ENCODE data around the gene APH1A. TPM values are rescaled to one million over a fixed set of nuclear protein-coding genes. Genes with fewer than 3 reads are reported as not detected.

Gene APH1A
- total and polyA plus RNA-seq, 2 experiments from 2014 or later = 29.5 to 78.6 TPM

GRCh38 chr1:150302338-150302737 is 33.5 kb upstream of the APH1A start:
- Histone ChIP-seq H3K4me1 (ENCODE audit: low read depth) (no peaks in the 10 kb centered on the region), H3K27ac (no peak overlapping the region), H3K9me3 (ENCODE audit: low read depth) (no peaks in the 10 kb centered on the region), H3K27me3 (no peaks in the 10 kb centered on the region), H3K4me3 (no peak overlapping the region), H3K36me3 (peaks cover 22% of the 10 kb centered on the region)
- no peak for DNase-seq (ENCODE audit: low read depth in 1 of 2, low spot score in 1 of 2)
- TF ChIP-seq CTCF (IDR thresholded peaks at IDR 0.05; ENCODE audit: low read depth, low read length) = no peak

- Histone ChIP-seq H3K27ac (no peak overlapping the region), H3K4me1 (ENCODE audit: low read depth) (no peaks in the 10 kb centered on the region), H3K36me3 (peaks cover 17% of the 10 kb centered on the region), H3K9me3 (ENCODE audit: low read depth) (no peaks in the 10 kb centered on the region), H3K27me3 (no peaks in the 10 kb centered on the region), H3K4me3 (no peak overlapping the region)
- no peak for TF ChIP-seq CTCF (IDR thresholded peaks at IDR 0.05; ENCODE audit: low read depth, low read length)
- no peak for DNase-seq (ENCODE audit: low read depth in 1 of 2, low spot score in 1 of 2)
Measured at GRCh38 chr1:150299716-150300115, 30.9 kb upstream of the APH1A start.

- Histone ChIP-seq H3K27me3 (no peaks in the 10 kb centered on the region), H3K27ac (no peak overlapping the region), H3K4me1 (ENCODE audit: low read depth) (peaks cover 7% of the 10 kb centered on the region), H3K9me3 (ENCODE audit: low read depth) (no peaks in the 10 kb centered on the region), H3K4me3 (no peak overlapping the region), H3K36me3 (peaks cover 8% of the 10 kb centered on the region)
- TF ChIP-seq CTCF (IDR thresholded peaks at IDR 0.05; ENCODE audit: low read depth, low read length) = no peak
- no peak for DNase-seq (ENCODE audit: low read depth in 1 of 2, low spot score in 1 of 2)
Measured at GRCh38 chr1:150295476-150295875, 26.7 kb upstream of the APH1A start.

GRCh38 chr1:150293433-150294253 is 24.8 kb upstream of the APH1A start, which contains the start of gene MRPS21:
TSS of gene MRPS21 (plus strand) at chr1:150293861. CDS start at chr1:150294367, 506 bp downstream.
- peak within 1 kb of the TSS; percentile 90 for H3K27ac ChIP-seq
- H3K36me3 ChIP-seq = peaks cover 5% of the 10 kb centered on the region
- H3K4me1 ChIP-seq (ENCODE audit: low read depth) = peaks cover 8% of the 10 kb centered on the region
- H3K9me3 ChIP-seq (ENCODE audit: low read depth) = no peaks in the 10 kb centered on the region
- peak; percentile 93 to 94 for DNase-seq (ENCODE audit: low read depth in 1 of 2, low spot score in 1 of 2)
- peak within 1 kb of the TSS; percentile 79 for H3K4me3 ChIP-seq
- no peak for TF ChIP-seq CTCF (IDR thresholded peaks at IDR 0.05; ENCODE audit: low read depth, low read length)
- no peaks in the 10 kb centered on the region for H3K27me3 ChIP-seq

- Histone ChIP-seq H3K9me3 (ENCODE audit: low read depth) (no peaks in the 10 kb centered on the region), H3K36me3 (peaks cover 20% of the 10 kb centered on the region), H3K4me3 (no peak overlapping the region), H3K4me1 (ENCODE audit: low read depth) (peaks cover 5% of the 10 kb centered on the region), H3K27ac (no peak overlapping the region), H3K27me3 (no peaks in the 10 kb centered on the region)
- DNase-seq (ENCODE audit: low read depth in 1 of 2, low spot score in 1 of 2) = no peak
- TF ChIP-seq CTCF (IDR thresholded peaks at IDR 0.05; ENCODE audit: low read depth, low read length) = no peak
Measured at GRCh38 chr1:150288822-150289221, 20.0 kb upstream of the APH1A start.
